Measurements from ENCODE around the gene CD34. TPM values are rescaled to one million over a fixed set of nuclear protein-coding genes. Genes with fewer than 3 reads are reported as not detected.

The CD34 gene
- total RNA-seq, 4 donors from 2014 or later: 39.2 to 135 (median 81.2) TPM

DNA sequence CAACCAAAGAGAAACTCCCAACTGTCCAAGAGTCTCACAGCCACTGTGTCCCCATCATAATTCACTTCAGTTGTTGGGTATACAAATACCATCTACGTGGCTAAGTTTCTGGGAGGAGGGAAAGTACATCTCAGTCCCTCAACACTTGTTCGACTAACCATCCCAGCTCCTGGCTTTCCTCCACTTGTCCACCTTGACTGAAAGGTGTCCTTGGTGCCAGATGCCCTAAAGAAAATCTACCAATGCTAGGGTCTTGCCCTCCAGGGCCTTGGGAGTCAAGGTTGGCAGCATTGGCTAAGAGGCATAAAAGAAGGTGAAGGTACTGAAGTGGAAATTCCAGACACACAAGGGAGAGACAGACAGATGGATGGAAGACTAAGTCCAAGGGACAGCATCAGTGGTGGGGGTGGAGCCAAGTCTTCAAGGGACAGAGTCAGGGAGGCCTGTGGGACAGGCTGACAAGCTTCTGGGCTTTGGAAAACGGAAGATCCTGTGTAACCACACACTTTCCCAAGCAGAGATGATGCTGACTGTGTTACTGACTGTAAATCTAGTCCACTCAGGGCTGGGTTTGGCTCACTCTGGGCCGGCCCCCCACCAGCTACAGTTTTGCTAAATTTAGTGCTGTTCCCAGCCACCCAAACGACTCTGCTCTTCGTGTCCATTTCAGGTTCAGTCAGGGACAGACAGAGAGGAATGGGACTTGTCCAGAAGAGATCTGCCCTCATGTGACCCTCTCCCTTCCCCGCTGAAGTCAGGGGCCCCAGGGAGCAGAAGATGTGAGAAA, 60.1 kb downstream of the CD34 start:
- intact Hi-C loops (cut with DNase I; ENCODE audit: low total_unique reads): no loop called here
- H3K27ac ChIP-seq: peak overlapping the region in 1 of 2 donors; percentile 67
- H3K9me3 ChIP-seq: no peaks in the 10 kb centered on the region
- no peak overlapping the region for H3K4me3 ChIP-seq
- peaks cover 0 to 5% of the 10 kb centered on the region in 2 donors for H3K4me1 ChIP-seq
- TF ChIP-seq POLR2A (IDR thresholded peaks at IDR 0.05): no peak
- TF ChIP-seq, protein P1, sequence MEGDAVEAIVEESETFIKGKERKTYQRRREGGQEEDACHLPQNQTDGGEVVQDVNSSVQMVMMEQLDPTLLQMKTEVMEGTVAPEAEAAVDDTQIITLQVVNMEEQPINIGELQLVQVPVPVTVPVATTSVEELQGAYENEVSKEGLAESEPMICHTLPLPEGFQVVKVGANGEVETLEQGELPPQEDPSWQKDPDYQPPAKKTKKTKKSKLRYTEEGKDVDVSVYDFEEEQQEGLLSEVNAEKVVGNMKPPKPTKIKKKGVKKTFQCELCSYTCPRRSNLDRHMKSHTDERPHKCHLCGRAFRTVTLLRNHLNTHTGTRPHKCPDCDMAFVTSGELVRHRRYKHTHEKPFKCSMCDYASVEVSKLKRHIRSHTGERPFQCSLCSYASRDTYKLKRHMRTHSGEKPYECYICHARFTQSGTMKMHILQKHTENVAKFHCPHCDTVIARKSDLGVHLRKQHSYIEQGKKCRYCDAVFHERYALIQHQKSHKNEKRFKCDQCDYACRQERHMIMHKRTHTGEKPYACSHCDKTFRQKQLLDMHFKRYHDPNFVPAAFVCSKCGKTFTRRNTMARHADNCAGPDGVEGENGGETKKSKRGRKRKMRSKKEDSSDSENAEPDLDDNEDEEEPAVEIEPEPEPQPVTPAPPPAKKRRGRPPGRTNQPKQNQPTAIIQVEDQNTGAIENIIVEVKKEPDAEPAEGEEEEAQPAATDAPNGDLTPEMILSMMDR (IDR thresholded peaks at IDR 0.05): no peak
- H3K27me3 ChIP-seq: no peaks in the 10 kb centered on the region
- no peak for DNase-seq
- no peaks in the 10 kb centered on the region for H3K36me3 ChIP-seq

DNA sequence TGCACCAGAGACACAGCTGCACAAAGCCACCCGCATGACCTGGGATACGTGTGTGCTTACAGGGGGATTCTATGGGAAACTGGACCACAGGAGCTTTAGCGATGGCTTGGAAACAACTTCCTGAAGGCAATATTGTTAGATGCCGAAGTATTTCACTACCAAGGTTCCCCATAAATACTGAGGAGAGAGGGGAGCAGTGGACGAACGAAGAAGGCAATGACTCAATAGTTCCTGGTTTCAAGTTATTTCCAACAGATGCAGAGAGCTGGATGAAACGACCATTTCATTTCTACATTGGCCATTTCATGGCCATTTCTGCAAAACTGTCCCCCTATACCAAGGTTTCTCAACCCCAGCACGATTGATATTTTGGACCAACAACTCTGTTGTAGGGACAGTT, 61.3 kb downstream of the CD34 start:
- Histone ChIP-seq H3K27me3 (no peaks in the 10 kb centered on the region), H3K36me3 (no peaks in the 10 kb centered on the region), H3K4me3 (no peak overlapping the region), H3K27ac (peak overlapping the region; percentile 24 to 67), H3K9me3 (no peaks in the 10 kb centered on the region), H3K4me1 (peaks cover 0 to 5% of the 10 kb centered on the region in 2 donors)
- TF ChIP-seq, protein P1 (IDR thresholded peaks at IDR 0.05): no peak
- TF ChIP-seq POLR2A (IDR thresholded peaks at IDR 0.05): no peak
- intact Hi-C loops (cut with DNase I; ENCODE audit: low total_unique reads): no loop called here
- no peak for DNase-seq

DNA sequence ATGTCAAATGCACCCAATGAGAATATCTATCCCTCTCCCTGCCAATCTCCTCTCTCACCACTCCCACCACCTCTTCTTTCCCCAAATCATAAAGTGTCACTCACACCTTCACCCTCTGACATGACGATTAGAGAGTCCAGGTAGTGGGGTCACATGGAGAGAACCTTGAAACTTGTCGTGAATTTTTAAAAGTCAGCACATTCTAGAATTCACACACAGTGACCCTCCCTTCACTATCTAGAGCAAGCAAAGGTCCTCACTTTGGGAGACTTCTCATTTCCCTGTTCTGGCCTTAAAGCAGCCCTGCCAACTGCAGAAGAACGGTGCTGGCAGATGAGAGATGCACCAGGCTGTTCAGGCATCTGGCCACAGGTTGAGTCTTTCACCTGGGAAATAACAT, 61.9 kb downstream of the CD34 start:
- Histone ChIP-seq H3K36me3 (no peaks in the 10 kb centered on the region), H3K27ac (peak overlapping the region; percentile 24 to 67), H3K9me3 (no peaks in the 10 kb centered on the region), H3K27me3 (no peaks in the 10 kb centered on the region), H3K4me3 (no peak overlapping the region), H3K4me1 (peaks cover 0 to 5% of the 10 kb centered on the region in 2 donors)
- no peak for TF ChIP-seq POLR2A (IDR thresholded peaks at IDR 0.05)
- TF ChIP-seq, protein P1 (IDR thresholded peaks at IDR 0.05): no peak
- intact Hi-C loops (cut with DNase I; ENCODE audit: low total_unique reads): no loop called here
- no peak for DNase-seq

DNA sequence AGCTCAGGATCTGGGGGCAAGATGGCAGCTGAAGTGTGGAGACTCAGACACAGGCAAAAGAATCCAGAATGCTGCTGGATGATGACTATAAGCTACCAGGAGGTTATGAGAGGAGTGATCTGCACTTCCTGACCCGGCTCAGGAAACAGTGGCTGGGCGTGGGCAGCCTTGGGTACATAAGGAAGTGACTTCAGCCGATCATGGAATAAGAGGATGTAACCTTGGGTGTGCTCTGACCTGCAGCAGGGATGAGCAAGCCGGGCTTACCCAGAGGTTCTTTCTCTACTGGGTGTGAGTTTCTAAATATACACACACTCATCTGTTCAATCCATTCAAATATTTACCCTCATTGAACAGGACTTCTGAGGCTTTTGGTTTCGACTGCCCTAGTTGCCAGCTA, 62.7 kb downstream of the CD34 start:
- peak in 1 of 2 donors; percentile 66 for DNase-seq
- peak overlapping the region; percentile 43 to 67 for H3K27ac ChIP-seq
- peak in 1 of 2 donors; percentile 25 for TF ChIP-seq POLR2A (IDR thresholded peaks at IDR 0.05)
- TF ChIP-seq, protein P1 (IDR thresholded peaks at IDR 0.05): no peak
- H3K4me3 ChIP-seq: no peak overlapping the region
- no peaks in the 10 kb centered on the region for H3K27me3 ChIP-seq
- intact Hi-C loops (cut with DNase I; ENCODE audit: low total_unique reads): no loop called here
- H3K4me1 ChIP-seq: peaks cover 0 to 2% of the 10 kb centered on the region in 2 donors
- H3K9me3 ChIP-seq: no peaks in the 10 kb centered on the region
- no peaks in the 10 kb centered on the region for H3K36me3 ChIP-seq

DNA sequence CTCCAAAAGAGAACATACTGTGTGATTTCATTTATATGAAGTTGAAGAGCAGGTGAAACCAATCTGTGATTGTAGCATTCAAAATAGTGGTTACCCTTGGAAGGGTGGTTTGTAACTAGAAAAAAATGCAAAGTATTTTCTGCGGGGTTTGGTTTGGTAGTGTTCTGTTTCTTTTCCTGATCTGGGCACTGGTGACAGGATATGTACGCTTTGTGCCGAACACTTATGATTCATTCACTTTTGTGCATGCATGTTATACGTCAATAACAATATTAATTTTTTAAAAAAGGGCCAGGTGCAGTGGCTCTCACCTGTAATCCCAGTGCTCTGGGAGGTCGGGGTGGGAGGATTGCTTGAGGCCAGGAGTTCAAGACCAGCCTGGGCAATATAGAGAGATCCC, 63.8 kb downstream of the CD34 start:
- intact Hi-C loops (cut with DNase I; ENCODE audit: low total_unique reads): no loop called here
- TF ChIP-seq, protein P1 (IDR thresholded peaks at IDR 0.05): no peak
- TF ChIP-seq POLR2A (IDR thresholded peaks at IDR 0.05): no peak
- DNase-seq: no peak
- Histone ChIP-seq H3K4me1 (no peaks in the 10 kb centered on the region), H3K9me3 (no peaks in the 10 kb centered on the region), H3K4me3 (no peak overlapping the region), H3K36me3 (no peaks in the 10 kb centered on the region), H3K27me3 (no peaks in the 10 kb centered on the region), H3K27ac (peak overlapping the region in 1 of 2 donors; percentile 67)

Data from uterus (tissue), 4 donors.